ENCODE results near the gene MGRN1.
A peak's percentile ranks its signal among the peaks of the same experiment; 100 is the strongest.

MGRN1 gene

GRCh38 chr16:4624015-4624826 is at the start of gene MGRN1:
TSS of gene MGRN1 (plus strand) at chr16:4624826. CDS start at chr16:4624961, 135 bp downstream.
- DNase-seq (ENCODE audit: low read depth in 1 of 2, low spot score in 1 of 2): peak; percentile 79 to 80

GRCh38 chr16:4574919-4575705 is 49.5 kb upstream of the MGRN1 start:
- no peak for DNase-seq (ENCODE audit: low read depth in 1 of 2, low spot score in 1 of 2)

DNA sequence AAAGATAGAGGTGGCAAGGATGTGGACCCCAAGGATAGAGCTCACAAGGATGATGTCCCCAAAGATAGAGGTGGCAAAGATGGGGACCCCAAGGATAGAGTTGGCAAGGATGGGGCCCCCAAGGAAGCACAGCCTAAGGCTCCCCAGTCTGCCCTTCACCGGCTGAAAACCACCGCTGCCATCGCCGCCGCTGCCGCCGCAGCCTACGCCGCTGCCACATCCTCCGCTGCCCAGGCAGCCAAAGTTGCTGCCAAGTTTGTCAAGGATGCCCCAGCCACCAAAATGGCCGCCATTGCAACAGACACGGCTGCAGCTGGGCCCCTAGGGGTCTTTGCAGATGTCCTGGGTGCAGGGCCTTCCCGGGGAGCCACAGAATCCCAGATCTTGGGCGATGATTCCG is 48.6 kb upstream of the MGRN1 start:
- no peak for DNase-seq (ENCODE audit: low read depth in 1 of 2, low spot score in 1 of 2)

- no peak for DNase-seq (ENCODE audit: low read depth in 1 of 2, low spot score in 1 of 2)
These were observed 45.6 kb upstream of the MGRN1 start for GRCh38 chr16:4578961-4579530.

- DNase-seq (ENCODE audit: low read depth in 1 of 2, low spot score in 1 of 2): no peak
These were observed 44.4 kb upstream of the MGRN1 start for GRCh38 chr16:4580250-4580649.

DNA sequence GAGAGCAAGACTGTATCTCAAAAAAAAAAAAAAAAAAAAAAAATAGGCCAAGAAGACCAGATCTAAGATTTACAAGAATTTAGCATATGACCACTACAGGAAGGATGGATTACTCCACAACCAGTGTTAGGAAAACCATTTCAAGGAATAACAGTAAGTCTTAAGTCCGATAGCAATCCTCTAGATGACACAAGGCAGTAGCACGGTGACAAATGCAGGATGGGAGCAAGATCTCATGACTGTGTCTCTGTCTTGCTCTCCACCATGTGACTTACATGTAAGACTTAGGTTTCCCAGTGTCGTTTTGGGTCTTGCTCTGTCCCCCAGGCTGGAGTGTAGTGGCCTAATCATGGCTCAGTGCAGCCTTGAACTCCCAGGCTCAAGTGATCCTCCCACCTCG is 40.7 kb upstream of the MGRN1 start:
- no peak for DNase-seq (ENCODE audit: low read depth in 1 of 2, low spot score in 1 of 2)

DNA sequence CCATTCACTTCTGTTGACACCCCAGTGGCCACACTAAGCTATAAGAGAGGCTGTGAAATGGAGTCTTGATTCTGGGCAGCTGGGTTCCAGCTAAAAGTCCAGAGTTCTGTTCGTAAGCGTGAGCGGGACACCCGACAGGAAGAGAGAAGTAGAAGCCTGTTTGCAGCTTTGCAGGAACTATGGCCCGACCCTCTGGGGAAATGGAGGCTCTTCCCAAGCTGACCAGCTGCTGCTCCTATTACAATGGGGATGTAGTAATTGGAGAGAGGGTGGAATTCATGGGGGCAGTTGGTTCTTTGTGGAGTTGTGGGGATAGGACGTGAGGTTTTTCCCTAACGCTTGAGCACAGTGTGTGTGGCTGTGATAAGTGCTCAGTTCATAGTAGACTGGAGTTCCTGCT is 38.3 kb upstream of the MGRN1 start:
- DNase-seq (ENCODE audit: low read depth in 1 of 2, low spot score in 1 of 2): no peak

GRCh38 chr16:4588386-4588785 is 36.2 kb upstream of the MGRN1 start:
- no peak for DNase-seq (ENCODE audit: low read depth in 1 of 2, low spot score in 1 of 2)

DNA sequence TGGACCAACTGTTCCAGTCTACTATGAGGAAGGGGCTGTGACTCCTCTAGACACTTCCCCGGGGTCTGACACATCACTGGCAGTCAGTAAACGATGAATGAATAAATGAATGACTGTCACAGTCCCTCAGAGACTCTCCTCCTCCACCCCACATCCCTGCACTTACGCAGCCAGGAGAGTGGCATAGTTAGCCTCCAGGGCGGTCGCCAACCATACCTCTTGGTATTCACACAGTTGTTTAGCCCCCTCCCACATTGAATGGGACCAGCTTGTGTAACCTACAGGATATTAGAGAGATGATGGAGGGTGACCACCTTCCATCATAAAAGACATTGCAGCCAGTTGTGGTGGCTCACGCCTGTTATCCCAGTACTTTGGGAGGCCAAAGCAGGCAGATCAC is 35.7 kb upstream of the MGRN1 start:
- DNase-seq (ENCODE audit: low read depth in 1 of 2, low spot score in 1 of 2): no peak

DNA sequence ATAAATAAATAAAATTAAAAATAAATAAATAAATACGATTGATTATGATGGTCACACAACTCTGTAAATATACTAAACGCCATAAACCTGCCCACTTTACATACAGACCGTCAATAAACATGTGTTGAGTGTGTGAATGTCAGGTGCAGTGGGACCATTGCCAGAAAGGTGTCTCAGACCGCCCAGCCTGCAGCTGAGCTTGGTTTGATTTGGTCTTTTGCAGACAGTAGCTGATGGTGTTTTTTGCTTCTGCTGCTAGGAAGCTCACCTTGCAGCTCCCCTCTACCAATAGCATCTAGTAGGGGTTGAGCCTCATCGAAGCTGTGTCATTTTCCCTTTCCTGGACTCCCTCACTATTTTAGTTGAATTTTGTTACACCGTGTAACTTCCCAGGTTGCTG is 33.4 kb upstream of the MGRN1 start:
- no peak for DNase-seq (ENCODE audit: low read depth in 1 of 2, low spot score in 1 of 2)

DNA sequence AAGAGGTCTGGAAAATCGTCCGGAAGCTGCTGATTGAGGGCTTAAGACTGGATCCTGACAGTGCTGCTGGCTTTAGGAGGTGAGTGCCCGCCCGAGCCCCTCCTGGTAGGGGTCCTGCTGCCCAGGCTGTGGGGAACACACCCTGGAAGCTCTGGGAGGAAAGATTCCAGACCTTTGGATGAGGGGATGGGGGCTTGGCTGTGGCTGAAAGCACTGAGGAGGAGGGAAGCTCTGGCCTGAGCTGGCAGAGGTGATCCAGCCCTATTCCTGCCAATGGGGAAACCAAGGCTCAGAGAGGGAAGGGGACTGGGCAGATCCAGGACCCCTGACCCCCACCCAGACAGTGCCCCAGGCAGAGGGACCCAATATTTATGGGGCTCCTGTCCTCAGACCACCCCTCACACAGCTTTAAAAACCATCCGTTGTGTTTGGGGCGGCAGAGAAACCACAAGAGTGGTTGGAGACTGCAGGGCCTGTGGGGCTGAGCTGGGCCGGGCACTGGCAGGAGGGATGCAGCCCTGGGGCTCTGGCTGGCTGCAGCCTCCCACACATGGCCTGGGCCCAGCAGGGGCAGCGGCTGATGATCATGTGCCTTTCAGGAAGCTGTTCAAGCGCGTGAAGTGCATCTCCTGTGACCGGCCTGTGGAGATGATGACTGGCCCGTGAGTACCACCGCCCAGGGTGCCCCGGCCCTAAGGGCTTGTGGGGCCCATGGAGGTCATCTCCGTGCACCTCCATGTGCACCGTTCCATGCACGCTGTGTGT is 32.7 kb upstream of the MGRN1 start:
- no peak for DNase-seq (ENCODE audit: low read depth in 1 of 2, low spot score in 1 of 2)

DNA sequence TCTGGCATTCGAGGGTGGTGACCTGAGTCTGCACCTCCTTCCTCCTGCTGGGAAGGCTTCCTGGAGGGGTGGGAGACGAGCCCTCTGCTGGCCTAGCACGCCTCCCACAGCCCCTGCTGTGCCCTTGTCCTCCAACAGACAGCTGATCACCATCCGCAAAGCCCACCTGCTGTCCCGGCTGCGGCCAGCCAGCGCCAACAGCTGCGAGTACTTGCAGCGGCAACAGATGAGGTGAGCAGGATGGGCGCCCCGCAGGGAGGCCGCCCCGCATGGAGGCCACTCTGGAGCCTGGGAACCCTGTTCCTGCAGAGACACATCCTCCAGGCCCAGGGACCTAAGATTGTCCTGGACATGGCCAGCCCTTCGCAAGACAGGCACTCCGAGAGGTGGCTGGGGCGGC is 31.5 kb upstream of the MGRN1 start:
- DNase-seq (ENCODE audit: low read depth in 1 of 2, low spot score in 1 of 2): no peak

DNA sequence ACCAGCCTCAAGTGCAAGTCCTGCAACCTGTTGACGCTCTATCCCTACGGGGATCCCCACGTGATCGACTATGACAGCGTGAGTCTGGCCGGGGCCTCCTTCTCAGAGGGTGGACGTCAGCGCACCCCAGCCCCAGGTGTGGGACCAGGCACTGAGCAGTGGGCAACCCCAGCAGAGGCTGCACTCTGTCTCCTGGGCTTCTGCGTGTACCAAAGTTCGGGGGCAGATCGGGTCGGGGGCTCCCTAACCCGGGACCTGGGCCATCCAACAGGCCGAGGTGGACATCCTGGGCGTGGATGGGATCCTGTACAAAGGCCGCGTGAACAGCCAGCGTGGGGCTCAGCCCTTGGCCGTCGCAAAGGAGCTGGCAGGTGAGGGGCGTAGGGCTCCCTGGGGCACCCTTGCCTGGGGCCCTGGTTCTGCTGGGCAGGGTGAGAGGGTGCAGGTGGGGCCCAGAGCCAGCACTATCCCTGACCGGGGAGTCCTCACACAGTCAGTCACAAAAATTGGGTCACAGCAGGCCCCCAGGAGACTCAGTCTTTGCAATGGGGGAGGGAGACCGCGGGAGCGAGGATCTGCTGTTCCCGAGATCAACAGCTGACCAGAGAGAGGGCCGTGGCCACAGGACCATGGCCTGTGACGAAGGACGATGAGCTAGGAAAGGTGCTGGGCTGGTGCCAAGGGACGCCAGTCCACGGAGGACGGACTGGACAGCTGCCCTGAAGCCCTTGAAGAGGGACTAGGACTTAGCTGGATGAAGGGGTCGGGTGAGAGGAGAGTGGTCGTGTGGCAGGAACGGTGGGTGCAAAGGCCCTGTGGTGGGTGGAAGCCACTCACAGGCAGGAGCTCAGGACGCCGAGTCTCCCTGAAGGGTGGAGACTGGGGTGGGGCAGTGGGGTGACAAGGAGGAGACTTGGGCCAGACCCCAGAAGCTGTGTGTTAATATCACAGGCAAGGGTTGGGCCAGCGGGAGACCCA is 29.9 kb upstream of the MGRN1 start:
- no peak for DNase-seq (ENCODE audit: low read depth in 1 of 2, low spot score in 1 of 2)

DNA sequence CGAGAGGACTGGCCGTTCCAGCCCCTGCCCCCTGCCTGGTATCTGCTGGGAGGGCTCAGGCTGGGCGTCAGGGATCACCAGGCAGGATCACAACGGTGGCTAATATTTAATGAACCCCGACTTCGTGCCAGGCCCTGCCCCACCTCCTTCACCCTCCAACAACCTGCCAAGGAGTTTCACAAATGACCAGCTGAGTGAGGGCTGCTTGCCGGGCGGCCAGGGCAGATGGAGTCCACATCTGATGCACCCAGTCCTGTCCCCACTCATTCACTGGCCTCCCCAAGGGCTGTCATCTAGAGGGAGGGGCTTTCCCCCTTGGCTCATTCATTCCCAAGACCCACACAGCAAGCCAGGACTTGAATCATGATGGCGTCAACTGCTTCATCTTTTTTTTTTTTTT is 27.5 kb upstream of the MGRN1 start:
- no peak for DNase-seq (ENCODE audit: low read depth in 1 of 2, low spot score in 1 of 2)

- DNase-seq (ENCODE audit: low read depth in 1 of 2, low spot score in 1 of 2): no peak
These were observed 25.6 kb upstream of the MGRN1 start for GRCh38 chr16:4599037-4599436.

GRCh38 chr16:4599545-4599944 is 25.1 kb upstream of the MGRN1 start:
- DNase-seq (ENCODE audit: low read depth in 1 of 2, low spot score in 1 of 2): no peak

DNA sequence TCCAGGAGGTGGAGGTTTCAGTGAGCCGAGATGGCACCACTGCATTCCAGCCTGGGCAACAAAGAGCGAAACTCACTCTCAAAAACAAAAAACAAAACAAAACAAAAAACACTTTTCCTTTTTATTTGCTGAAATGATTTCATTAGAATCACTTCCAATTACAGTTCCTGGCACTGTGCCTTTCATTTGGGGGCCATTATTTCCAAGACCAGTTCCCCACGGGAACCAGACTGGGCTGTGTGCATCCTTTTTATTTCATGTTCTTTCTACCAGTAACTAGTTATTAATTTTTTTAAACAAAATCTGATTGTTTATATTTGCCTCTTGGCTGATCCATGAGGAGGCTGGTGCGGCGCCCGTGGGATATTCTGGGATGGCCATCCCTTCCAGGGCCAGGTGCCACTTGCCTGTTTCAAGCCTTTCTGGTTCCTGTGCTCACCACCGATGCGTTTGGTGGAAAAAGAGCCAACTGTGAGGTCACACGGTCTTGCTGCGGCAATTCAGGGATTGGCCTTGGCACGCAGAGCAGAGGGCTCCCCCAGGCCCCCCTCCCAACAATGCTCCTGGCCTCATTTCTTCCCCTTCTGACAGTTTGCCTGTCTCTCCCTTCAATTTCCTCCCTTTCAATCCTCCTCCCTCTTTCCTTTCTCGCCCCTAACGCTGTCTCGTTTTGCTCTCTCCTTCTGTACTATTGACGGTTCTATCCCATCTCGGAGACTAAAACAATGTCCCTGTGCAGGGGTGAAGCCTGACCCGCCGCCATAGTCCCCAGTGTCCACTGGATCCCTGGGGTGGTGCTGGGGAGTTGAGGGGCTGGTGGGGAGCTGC is 23.4 kb upstream of the MGRN1 start:
- no peak for DNase-seq (ENCODE audit: low read depth in 1 of 2, low spot score in 1 of 2)

DNA sequence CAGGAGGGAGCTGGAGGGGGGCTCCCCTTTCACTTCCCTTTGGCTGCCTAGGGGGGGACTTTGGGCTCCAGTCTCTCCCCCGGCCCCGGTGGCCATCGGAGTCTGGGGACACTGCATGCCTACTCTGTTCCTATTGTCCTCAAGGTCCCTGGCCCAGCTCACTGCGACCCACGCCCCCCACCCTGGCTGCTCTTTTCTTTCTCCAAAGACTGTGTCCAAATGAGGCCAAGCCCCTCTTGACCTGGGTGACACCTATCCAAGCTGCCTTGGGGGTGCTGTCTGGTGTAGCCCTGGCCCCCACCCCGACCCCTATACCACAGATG is 22.8 kb upstream of the MGRN1 start:
- DNase-seq (ENCODE audit: low read depth in 1 of 2, low spot score in 1 of 2): no peak

DNA sequence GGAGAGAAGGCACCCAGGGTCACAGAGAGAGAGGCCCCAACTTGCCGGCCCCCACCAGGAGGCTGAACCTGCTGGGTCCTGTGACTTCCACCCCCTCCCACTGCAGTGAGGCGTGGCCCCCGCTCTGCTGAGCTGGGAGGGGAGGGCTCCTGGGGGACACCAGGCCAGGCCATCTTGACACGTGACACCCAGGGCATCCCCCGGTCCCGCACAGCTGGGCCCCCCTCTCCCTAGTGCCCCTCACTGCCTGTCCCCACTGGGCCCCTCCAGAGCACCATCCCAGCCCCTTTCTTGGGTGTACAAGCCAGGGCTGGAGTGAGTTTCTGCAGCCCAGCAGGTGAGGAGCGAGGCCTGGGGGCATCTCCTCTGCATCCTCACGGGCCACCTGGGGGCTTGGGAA is 22.3 kb upstream of the MGRN1 start:
- no peak for DNase-seq (ENCODE audit: low read depth in 1 of 2, low spot score in 1 of 2)

Measured in stimulated activated CD4-positive, alpha-beta T cell treated with anti-CD3 and anti-CD28 coated beads, Interleukin-15, amount 100 ng/mL, for 1 hour (primary cell).